ENCODE measurements around the gene UBE2U.
"Not testable (repeated sequence)": the region's sequence is repeated elsewhere in the genome, so short reads cannot be mapped to it uniquely, and the experiment has no call there.

UBE2U gene

DNA sequence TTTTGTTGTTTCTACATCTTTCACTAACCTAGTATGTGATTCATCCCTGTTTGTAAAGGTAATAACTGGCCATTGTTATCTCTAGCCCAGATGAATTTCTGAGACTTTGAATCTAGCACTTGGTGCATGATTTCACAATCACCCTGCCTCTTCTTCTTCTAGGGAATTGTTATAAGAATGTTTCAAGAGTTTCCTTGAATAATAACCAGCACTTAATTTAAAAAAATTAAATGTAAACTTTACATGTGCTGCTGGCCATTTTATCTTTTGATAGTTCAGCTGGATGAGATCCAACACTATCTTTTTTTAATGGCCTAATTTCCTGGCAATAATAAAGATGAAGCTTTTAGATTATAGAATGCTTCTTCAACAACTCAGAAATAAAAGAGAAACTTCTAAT lies 31.8 kb downstream of the UBE2U start:
- H3K27me3 ChIP-seq (ENCODE audit: insufficient read depth, poor library complexity, severe bottlenecking), result no peaks in the 10 kb centered on the region
- H3K36me3 ChIP-seq (ENCODE audit: low read depth), result no peaks in the 10 kb centered on the region
- H3K4me1 ChIP-seq (ENCODE audit: insufficient read depth, poor library complexity, severe bottlenecking), result peaks cover 8% of the 10 kb centered on the region
- H3K9me3 ChIP-seq (ENCODE audit: severe bottlenecking), result no peaks in the 10 kb centered on the region
- H3K4me3 ChIP-seq (ENCODE audit: severe bottlenecking), result no peak overlapping the region
- ATAC-seq (ENCODE audit: low read depth) (no peak), DNase-seq (ENCODE audit: low spot score) (no peak)
- TF ChIP-seq, protein P1, sequence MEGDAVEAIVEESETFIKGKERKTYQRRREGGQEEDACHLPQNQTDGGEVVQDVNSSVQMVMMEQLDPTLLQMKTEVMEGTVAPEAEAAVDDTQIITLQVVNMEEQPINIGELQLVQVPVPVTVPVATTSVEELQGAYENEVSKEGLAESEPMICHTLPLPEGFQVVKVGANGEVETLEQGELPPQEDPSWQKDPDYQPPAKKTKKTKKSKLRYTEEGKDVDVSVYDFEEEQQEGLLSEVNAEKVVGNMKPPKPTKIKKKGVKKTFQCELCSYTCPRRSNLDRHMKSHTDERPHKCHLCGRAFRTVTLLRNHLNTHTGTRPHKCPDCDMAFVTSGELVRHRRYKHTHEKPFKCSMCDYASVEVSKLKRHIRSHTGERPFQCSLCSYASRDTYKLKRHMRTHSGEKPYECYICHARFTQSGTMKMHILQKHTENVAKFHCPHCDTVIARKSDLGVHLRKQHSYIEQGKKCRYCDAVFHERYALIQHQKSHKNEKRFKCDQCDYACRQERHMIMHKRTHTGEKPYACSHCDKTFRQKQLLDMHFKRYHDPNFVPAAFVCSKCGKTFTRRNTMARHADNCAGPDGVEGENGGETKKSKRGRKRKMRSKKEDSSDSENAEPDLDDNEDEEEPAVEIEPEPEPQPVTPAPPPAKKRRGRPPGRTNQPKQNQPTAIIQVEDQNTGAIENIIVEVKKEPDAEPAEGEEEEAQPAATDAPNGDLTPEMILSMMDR (IDR thresholded peaks at IDR 0.05; ENCODE audit: poor library complexity, severe bottlenecking), result no peak
- no peak overlapping the region for H3K27ac ChIP-seq (ENCODE audit: poor library complexity, severe bottlenecking)

DNA sequence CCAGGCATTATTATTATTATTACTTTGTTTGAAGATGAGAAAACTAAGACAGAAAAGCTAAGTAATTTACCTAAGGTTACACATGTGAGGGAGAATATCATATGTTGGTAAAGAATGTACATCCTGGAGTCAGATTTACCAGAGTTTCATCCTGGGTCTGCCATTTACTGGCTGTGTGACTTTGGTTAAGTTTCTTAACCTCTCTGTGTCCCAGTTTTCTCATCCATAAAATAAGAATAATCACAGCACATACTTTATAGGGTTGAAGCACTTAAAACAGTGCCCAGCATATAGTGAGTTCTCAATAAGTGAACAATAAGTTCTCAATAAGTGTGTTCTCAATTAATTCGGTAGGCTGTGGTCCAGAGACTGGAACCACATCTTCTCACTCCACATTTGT lies 32.5 kb downstream of the UBE2U start:
- no peaks in the 10 kb centered on the region for H3K27me3 ChIP-seq (ENCODE audit: insufficient read depth, poor library complexity, severe bottlenecking)
- DNase-seq (ENCODE audit: low spot score), result no peak
- no peaks in the 10 kb centered on the region for H3K9me3 ChIP-seq (ENCODE audit: severe bottlenecking)
- no peak for ATAC-seq (ENCODE audit: low read depth)
- peaks cover 6% of the 10 kb centered on the region for H3K4me1 ChIP-seq (ENCODE audit: insufficient read depth, poor library complexity, severe bottlenecking)
- no peak overlapping the region for H3K4me3 ChIP-seq (ENCODE audit: severe bottlenecking)
- no peak overlapping the region for H3K27ac ChIP-seq (ENCODE audit: poor library complexity, severe bottlenecking)
- H3K36me3 ChIP-seq (ENCODE audit: low read depth), result no peaks in the 10 kb centered on the region
- TF ChIP-seq, protein P1 (IDR thresholded peaks at IDR 0.05; ENCODE audit: poor library complexity, severe bottlenecking), result no peak

GRCh38 chr1:64236541-64236954 lies 33.1 kb downstream of the UBE2U start:
- no peak for DNase-seq (ENCODE audit: low spot score)
- no peaks in the 10 kb centered on the region for H3K36me3 ChIP-seq (ENCODE audit: low read depth)
- no peak overlapping the region for H3K4me3 ChIP-seq (ENCODE audit: severe bottlenecking)
- no peak overlapping the region for H3K27ac ChIP-seq (ENCODE audit: poor library complexity, severe bottlenecking)
- TF ChIP-seq, protein P1 (IDR thresholded peaks at IDR 0.05; ENCODE audit: poor library complexity, severe bottlenecking), result no peak
- H3K27me3 ChIP-seq (ENCODE audit: insufficient read depth, poor library complexity, severe bottlenecking), result no peaks in the 10 kb centered on the region
- H3K4me1 ChIP-seq (ENCODE audit: insufficient read depth, poor library complexity, severe bottlenecking), result no peaks in the 10 kb centered on the region
- no peaks in the 10 kb centered on the region for H3K9me3 ChIP-seq (ENCODE audit: severe bottlenecking)
- ATAC-seq (ENCODE audit: low read depth), result no peak

- not testable (repeated sequence) for H3K36me3 ChIP-seq (ENCODE audit: low read depth); H3K9me3 ChIP-seq (ENCODE audit: severe bottlenecking); H3K27ac ChIP-seq (ENCODE audit: poor library complexity, severe bottlenecking); DNase-seq (ENCODE audit: low spot score); ATAC-seq (ENCODE audit: low read depth); H3K4me3 ChIP-seq (ENCODE audit: severe bottlenecking); H3K4me1 ChIP-seq (ENCODE audit: insufficient read depth, poor library complexity, severe bottlenecking); H3K27me3 ChIP-seq (ENCODE audit: insufficient read depth, poor library complexity, severe bottlenecking)
These were observed 36.1 kb downstream of the UBE2U start for GRCh38 chr1:64239519-64239918.

DNA sequence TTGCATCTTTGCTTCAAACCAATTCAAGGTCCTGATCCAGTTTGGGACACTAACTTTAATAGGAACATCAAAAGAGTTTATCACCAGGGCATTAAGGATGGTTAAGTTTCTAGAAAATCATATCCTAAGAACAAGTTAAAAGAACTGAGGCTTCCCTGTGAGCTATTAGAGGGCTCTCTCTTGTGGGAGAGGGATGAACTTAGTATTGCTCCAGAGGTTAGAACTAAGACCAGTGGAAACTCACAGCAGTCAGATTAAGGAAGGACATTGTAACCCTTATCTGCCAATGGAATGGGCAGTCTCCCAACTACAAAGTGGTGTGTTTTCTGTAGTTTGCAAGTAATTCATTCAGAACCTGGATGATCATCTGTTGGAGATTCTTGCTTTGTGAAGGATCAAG lies 36.8 kb downstream of the UBE2U start:
- H3K27me3 ChIP-seq (ENCODE audit: insufficient read depth, poor library complexity, severe bottlenecking), result no peaks in the 10 kb centered on the region
- H3K36me3 ChIP-seq (ENCODE audit: low read depth), result no peaks in the 10 kb centered on the region
- H3K4me1 ChIP-seq (ENCODE audit: insufficient read depth, poor library complexity, severe bottlenecking), result no peaks in the 10 kb centered on the region
- TF ChIP-seq, protein P1 (IDR thresholded peaks at IDR 0.05; ENCODE audit: poor library complexity, severe bottlenecking), result no peak
- H3K4me3 ChIP-seq (ENCODE audit: severe bottlenecking), result no peak overlapping the region
- H3K9me3 ChIP-seq (ENCODE audit: severe bottlenecking), result no peaks in the 10 kb centered on the region
- DNase-seq (ENCODE audit: low spot score) (no peak), ATAC-seq (ENCODE audit: low read depth) (no peak)
- no peak overlapping the region for H3K27ac ChIP-seq (ENCODE audit: poor library complexity, severe bottlenecking)

Data from RWPE2 (cell line).